HL-60/S4 (cell line): Measurements from ENCODE around the gene LHB.

ENCODE experiments used
- in situ Hi-C: fragments of 300-500 bp; cut with MboI; formaldehyde crosslinking; loops from 2 replicates; pipeline ENCODE4 v1.14.3; 2022; ENCODE audit warnings: low sequenced_read_pairs

LHB gene

GRCh38 chr19:49014123-49014869 is 2.6 kb downstream of the LHB start:
- in situ Hi-C loops = no loop called here

DNA sequence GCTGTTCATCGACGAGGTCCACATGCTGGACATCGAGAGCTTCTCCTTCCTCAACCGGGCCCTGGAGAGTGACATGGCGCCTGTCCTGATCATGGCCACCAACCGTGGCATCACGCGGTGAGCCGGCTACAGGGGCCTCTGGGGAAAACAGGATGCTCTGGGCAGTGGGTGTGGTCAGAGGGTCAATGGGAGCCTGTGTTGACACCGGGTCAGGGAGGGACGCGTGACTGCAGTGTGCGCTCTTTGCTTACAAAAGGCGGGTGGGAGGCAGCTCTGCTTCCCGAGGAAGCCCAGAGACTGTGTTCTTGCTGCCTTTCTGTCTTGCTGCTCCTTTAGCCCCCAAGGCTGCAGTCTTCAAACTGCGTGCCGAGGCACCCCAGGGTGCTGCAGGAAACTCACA is 5.7 kb downstream of the LHB start:
- in situ Hi-C loops = no loop called here

DNA sequence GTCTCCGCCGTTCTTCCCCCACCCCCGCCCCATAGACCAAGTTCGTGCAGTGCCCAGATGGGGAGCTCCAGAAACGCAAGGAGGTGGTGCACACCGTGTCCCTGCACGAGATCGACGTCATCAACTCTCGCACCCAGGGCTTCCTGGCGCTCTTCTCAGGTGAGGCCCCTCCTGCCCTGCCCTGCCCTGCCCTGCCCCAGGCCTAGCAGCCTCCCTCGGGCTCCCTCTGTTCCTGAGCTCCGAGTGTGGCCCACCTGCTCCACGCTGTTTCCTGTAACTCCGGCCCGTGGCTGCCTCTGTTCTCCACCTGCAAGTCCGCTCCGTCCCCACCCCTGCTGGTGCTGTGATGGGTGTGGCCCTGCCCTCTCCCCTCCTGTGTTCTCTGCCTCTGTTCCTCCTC is 6.4 kb downstream of the LHB start:
- in situ Hi-C loops = no loop called here

- in situ Hi-C loops = no loop called here
These were observed 7.1 kb downstream of the LHB start for GRCh38 chr19:49009828-49010227.

- in situ Hi-C loops = no loop called here
These were observed 10.0 kb downstream of the LHB start for GRCh38 chr19:49006905-49007304.

GRCh38 chr19:49004964-49005614 is 11.8 kb downstream of the LHB start:
- in situ Hi-C loops = no loop called here

GRCh38 chr19:49004133-49004532 is 12.8 kb downstream of the LHB start:
- in situ Hi-C loops = no loop called here

DNA sequence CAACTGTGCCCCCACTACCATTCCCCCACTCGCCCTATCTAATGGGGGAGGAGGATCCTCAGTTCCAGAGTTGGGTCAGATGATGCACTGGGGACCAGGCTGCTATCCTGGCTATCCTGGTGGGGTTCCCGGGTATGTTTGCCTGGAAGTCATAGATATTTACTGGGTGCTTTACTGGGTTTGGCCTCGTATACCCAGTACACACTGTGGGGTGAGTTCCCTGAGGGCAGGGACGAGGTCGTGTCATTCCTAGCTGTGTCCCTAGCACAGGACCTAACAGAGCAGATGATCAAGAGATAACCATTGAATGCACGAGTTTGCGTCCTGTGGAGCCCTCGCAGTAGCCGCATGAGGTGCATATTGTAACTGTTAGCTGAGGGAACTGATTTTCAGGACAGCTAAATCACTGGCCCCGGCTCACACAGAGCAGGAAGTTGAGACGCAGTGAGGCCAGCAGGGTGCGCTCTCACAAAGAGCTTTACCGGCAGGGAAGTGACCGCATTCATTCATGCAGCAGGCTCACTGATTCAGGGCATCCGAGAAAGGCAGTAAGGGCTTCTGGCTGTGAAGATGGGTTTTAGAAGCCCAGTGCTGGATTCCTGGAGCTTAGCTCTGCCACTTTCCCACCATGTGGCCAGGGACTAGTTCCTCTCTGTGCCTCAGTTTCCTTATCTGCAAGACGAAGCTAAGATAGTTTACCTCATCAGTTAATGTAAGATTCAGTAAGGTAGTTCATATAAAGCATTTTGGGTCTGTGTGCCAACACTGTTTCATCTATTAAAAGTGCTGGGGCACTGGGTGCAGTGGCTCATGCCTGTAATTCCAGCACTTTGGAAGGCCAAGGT is 17.2 kb downstream of the LHB start:
- in situ Hi-C loops = no loop called here

DNA sequence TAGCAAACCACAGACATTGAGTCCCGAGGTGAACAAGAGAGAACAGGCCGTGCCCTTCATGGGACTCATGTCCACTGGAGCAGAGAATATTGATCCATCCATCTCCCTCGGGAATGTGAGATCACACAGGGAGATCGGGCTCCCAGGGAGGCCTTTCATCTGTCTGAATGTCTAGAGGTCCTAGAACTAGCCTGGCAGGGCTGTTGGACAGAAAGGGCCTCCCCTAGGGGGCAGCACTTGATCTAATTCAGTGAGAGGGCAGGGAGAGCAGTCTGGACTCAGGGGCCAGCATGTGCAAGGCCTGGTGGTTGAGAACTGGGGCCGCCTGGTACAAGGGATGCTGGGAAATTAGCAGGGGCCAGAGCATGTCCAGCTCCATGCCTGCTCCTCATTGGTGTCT is 18.9 kb downstream of the LHB start:
- in situ Hi-C loops = no loop called here

DNA sequence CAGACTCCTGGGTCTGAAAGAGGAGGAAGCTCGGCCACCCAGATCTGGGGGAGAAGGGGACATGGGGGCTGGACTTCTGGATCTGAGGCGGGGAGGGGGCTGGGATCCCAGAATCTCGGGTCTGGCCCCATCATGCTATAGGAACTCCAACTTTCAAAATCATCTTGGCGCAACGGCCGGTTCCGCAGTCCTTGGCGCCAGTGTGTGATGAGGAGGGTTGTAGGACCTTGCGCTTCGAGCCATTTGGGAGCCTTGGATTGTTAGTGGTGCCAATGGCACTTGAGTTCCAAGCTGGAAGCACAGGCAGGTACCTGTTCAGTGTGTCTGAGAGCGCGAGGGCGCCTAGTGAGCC is 22.9 kb downstream of the LHB start:
- in situ Hi-C loops = no loop called here

- in situ Hi-C loops = no loop called here
These were observed 23.5 kb downstream of the LHB start, which contains the start of the genes GYS1 and RUVBL2 for GRCh38 chr19:48993175-48994034. TSS of gene GYS1 (minus strand) at chr19:48993309. CDS start at chr19:48993112, 197 bp downstream. TSS of gene RUVBL2 (plus strand) at chr19:48993887. CDS start at chr19:48993912, 25 bp downstream.

- in situ Hi-C loops = no loop called here
These were observed 24.2 kb downstream of the LHB start for GRCh38 chr19:48992581-48993174.

GRCh38 chr19:48991873-48992580 is 24.9 kb downstream of the LHB start:
- in situ Hi-C loops = no loop called here

- in situ Hi-C loops = no loop called here
These were observed 25.8 kb downstream of the LHB start for GRCh38 chr19:48991011-48991609.

GRCh38 chr19:48990400-48990799 is 26.5 kb downstream of the LHB start:
- in situ Hi-C loops = no loop called here

GRCh38 chr19:48989701-48990291 is 27.1 kb downstream of the LHB start:
- in situ Hi-C loops = no loop called here

DNA sequence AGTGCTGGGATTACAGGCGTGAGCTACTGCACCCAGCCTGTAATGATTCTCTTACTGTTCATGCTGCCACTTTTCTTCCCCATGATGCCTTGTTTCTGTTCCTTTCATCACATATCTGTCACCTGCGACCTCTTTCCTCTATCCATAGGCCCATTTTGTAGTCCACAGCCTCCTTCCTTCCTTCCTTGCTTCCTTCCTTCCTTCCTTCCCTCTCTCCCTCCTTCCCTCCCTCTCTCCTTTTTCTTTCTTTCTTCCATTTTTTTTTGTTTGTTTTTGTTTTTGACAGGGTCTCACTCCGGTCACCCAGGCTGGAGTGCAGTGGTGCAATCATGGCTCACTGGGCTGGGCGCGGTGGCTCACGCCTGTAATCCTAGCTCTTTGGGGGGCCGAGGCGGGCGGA is 28.0 kb downstream of the LHB start:
- in situ Hi-C loops = no loop called here

- in situ Hi-C loops = no loop called here
These were observed 28.6 kb downstream of the LHB start for GRCh38 chr19:48988286-48988685.

DNA sequence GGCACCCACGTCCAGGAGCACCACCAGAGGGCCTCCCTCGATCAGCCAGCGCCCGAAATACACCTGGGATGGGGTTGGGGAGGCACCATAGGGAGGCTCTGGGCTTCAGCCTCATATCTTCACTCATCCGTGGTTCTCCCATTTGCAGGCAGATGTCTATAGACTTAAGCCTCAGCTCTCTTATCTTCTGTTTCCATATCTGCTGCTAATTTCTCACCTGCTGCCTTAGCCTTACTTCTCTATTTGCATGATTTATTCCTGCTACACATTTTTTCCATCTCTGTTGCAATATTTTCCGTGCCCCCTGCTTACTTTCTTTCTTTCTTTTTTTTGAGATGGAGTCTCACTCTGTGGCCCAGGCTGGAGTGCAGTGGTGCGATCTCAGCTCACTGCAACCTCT is 29.6 kb downstream of the LHB start:
- in situ Hi-C loops = no loop called here
